ENCODE measurements around the gene TTC39A.

Gene TTC39A

GRCh38 chr1:51290489-51290847 lies 39.9 kb downstream of the TTC39A start:
- Histone ChIP-seq H3K27me3 (replicated peaks in 2 of 5; ENCODE audit: control insufficient read depth in 4 of 5, insufficient read depth in 5 of 5, low read length in 4 of 5) (no peaks in the 10 kb centered on the region), H3K4me1 (ENCODE audit: control extremely low read depth in 1 of 4, control insufficient read depth in 4 of 4, insufficient read depth in 4 of 4, low read length in 3 of 4) (peaks cover 0 to 13% (median 7%) of the 10 kb centered on the region in 4 experiments), H3K4me3 (ENCODE audit: control insufficient read depth in 1 of 7, extremely low read depth in 1 of 7, insufficient read depth in 4 of 7, low read depth in 2 of 7, low read length in 6 of 7) (no peak overlapping the region), H3K27ac (ENCODE audit: insufficient read depth in 1 of 2, low read depth in 1 of 2, low read length in 2 of 2, poor library complexity in 1 of 2, severe bottlenecking in 2 of 2) (no peak overlapping the region), H3K36me3 (ENCODE audit: control insufficient read depth in 4 of 4, insufficient read depth in 4 of 4, low read length in 3 of 4) (peaks cover 0 to 2% (median 0%) of the 10 kb centered on the region in 4 experiments), H3K9me3 (ENCODE audit: control extremely low read depth in 1 of 5, control insufficient read depth in 4 of 5, insufficient read depth in 2 of 5, low read depth in 1 of 5, low read length in 4 of 5) (no peaks in the 10 kb centered on the region)
- ChIA-PET POLR2A (no interaction called here), CTCF (no interaction called here)
- WGBS (ENCODE audit: insufficient coverage): 96% methylated on average over 5 of the region's 5 CpGs
- no peak for DNase-seq

GRCh38 chr1:51289676-51290488 lies 40.5 kb downstream of the TTC39A start:
- H3K4me3 ChIP-seq (ENCODE audit: control insufficient read depth in 1 of 7, extremely low read depth in 1 of 7, insufficient read depth in 4 of 7, low read depth in 2 of 7, low read length in 6 of 7): no peak overlapping the region
- H3K4me1 ChIP-seq (ENCODE audit: control extremely low read depth in 1 of 4, control insufficient read depth in 4 of 4, insufficient read depth in 4 of 4, low read length in 3 of 4): peaks cover 0 to 11% (median 8%) of the 10 kb centered on the region in 4 experiments
- WGBS (ENCODE audit: insufficient coverage): 98% methylated on average over 7 of the region's 8 CpGs
- ChIA-PET POLR2A (no interaction called here), CTCF (no interaction called here)
- peaks cover 0 to 2% (median 0%) of the 10 kb centered on the region in 4 experiments for H3K36me3 ChIP-seq (ENCODE audit: control insufficient read depth in 4 of 4, insufficient read depth in 4 of 4, low read length in 3 of 4)
- H3K9me3 ChIP-seq (ENCODE audit: control extremely low read depth in 1 of 5, control insufficient read depth in 4 of 5, insufficient read depth in 2 of 5, low read depth in 1 of 5, low read length in 4 of 5): no peaks in the 10 kb centered on the region
- no peak overlapping the region for H3K27ac ChIP-seq (ENCODE audit: insufficient read depth in 1 of 2, low read depth in 1 of 2, low read length in 2 of 2, poor library complexity in 1 of 2, severe bottlenecking in 2 of 2)
- no peaks in the 10 kb centered on the region for H3K27me3 ChIP-seq (replicated peaks in 2 of 5; ENCODE audit: control insufficient read depth in 4 of 5, insufficient read depth in 5 of 5, low read length in 4 of 5)
- DNase-seq: no peak

GRCh38 chr1:51288578-51288977 lies 41.8 kb downstream of the TTC39A start:
- no peak overlapping the region for H3K4me3 ChIP-seq (ENCODE audit: control insufficient read depth in 1 of 7, extremely low read depth in 1 of 7, insufficient read depth in 4 of 7, low read depth in 2 of 7, low read length in 6 of 7)
- no peak for DNase-seq
- H3K9me3 ChIP-seq (ENCODE audit: control extremely low read depth in 1 of 5, control insufficient read depth in 4 of 5, insufficient read depth in 2 of 5, low read depth in 1 of 5, low read length in 4 of 5): no peaks in the 10 kb centered on the region
- H3K4me1 ChIP-seq (ENCODE audit: control extremely low read depth in 1 of 4, control insufficient read depth in 4 of 4, insufficient read depth in 4 of 4, low read length in 3 of 4): peaks cover 0 to 9% (median 5%) of the 10 kb centered on the region in 4 experiments
- POLR2A ChIA-PET: no interaction called here
- CTCF ChIA-PET: interaction anchor here (0.8 to 1.0 kb wide), 2 partner anchors 8 to 20 kb away, joined by 3 to 4 read pairs; no protein-coding TSS in a partner anchor
- no peak overlapping the region for H3K27ac ChIP-seq (ENCODE audit: insufficient read depth in 1 of 2, low read depth in 1 of 2, low read length in 2 of 2, poor library complexity in 1 of 2, severe bottlenecking in 2 of 2)
- 100% methylated on average over 5 of the region's 5 CpGs for WGBS (ENCODE audit: insufficient coverage)
- peaks cover 0 to 2% (median 0%) of the 10 kb centered on the region in 4 experiments for H3K36me3 ChIP-seq (ENCODE audit: control insufficient read depth in 4 of 4, insufficient read depth in 4 of 4, low read length in 3 of 4)
- no peaks in the 10 kb centered on the region for H3K27me3 ChIP-seq (replicated peaks in 2 of 5; ENCODE audit: control insufficient read depth in 4 of 5, insufficient read depth in 5 of 5, low read length in 4 of 5)

GRCh38 chr1:51287966-51288365 lies 42.4 kb downstream of the TTC39A start:
- Histone ChIP-seq H3K36me3 (ENCODE audit: control insufficient read depth in 4 of 4, insufficient read depth in 4 of 4, low read length in 3 of 4) (peaks cover 0 to 2% (median 0%) of the 10 kb centered on the region in 4 experiments), H3K9me3 (ENCODE audit: control extremely low read depth in 1 of 5, control insufficient read depth in 4 of 5, insufficient read depth in 2 of 5, low read depth in 1 of 5, low read length in 4 of 5) (no peaks in the 10 kb centered on the region), H3K4me3 (ENCODE audit: control insufficient read depth in 1 of 7, extremely low read depth in 1 of 7, insufficient read depth in 4 of 7, low read depth in 2 of 7, low read length in 6 of 7) (no peak overlapping the region), H3K27ac (ENCODE audit: insufficient read depth in 1 of 2, low read depth in 1 of 2, low read length in 2 of 2, poor library complexity in 1 of 2, severe bottlenecking in 2 of 2) (no peak overlapping the region), H3K27me3 (replicated peaks in 2 of 5; ENCODE audit: control insufficient read depth in 4 of 5, insufficient read depth in 5 of 5, low read length in 4 of 5) (no peaks in the 10 kb centered on the region), H3K4me1 (ENCODE audit: control extremely low read depth in 1 of 4, control insufficient read depth in 4 of 4, insufficient read depth in 4 of 4, low read length in 3 of 4) (peaks cover 0 to 9% (median 5%) of the 10 kb centered on the region in 4 experiments)
- 95% methylated on average over 6 of the region's 8 CpGs for WGBS (ENCODE audit: insufficient coverage)
- no peak for DNase-seq
- POLR2A ChIA-PET: no interaction called here
- CTCF ChIA-PET: interaction anchor here (0.8 to 1.0 kb wide), 2 partner anchors 9 to 20 kb away, joined by 3 to 4 read pairs; no protein-coding TSS in a partner anchor

- peaks cover 0 to 2% (median 0%) of the 10 kb centered on the region in 4 experiments for H3K36me3 ChIP-seq (ENCODE audit: control insufficient read depth in 4 of 4, insufficient read depth in 4 of 4, low read length in 3 of 4)
- peak in 1 of 3 donors; percentile 37 for DNase-seq
- no peaks in the 10 kb centered on the region for H3K9me3 ChIP-seq (ENCODE audit: control extremely low read depth in 1 of 5, control insufficient read depth in 4 of 5, insufficient read depth in 2 of 5, low read depth in 1 of 5, low read length in 4 of 5)
- ChIA-PET CTCF (interaction anchor here (0.7 kb wide), 1 partner anchor 60 kb away, joined by 5 read pairs; no protein-coding TSS in a partner anchor), POLR2A (no interaction called here)
- peaks cover 0 to 9% (median 5%) of the 10 kb centered on the region in 4 experiments for H3K4me1 ChIP-seq (ENCODE audit: control extremely low read depth in 1 of 4, control insufficient read depth in 4 of 4, insufficient read depth in 4 of 4, low read length in 3 of 4)
- WGBS (ENCODE audit: insufficient coverage): no CpG with 5 or more reads among the region's 1 CpG
- no peaks in the 10 kb centered on the region for H3K27me3 ChIP-seq (replicated peaks in 2 of 5; ENCODE audit: control insufficient read depth in 4 of 5, insufficient read depth in 5 of 5, low read length in 4 of 5)
- H3K4me3 ChIP-seq (ENCODE audit: control insufficient read depth in 1 of 7, extremely low read depth in 1 of 7, insufficient read depth in 4 of 7, low read depth in 2 of 7, low read length in 6 of 7): no peak overlapping the region
- H3K27ac ChIP-seq (ENCODE audit: insufficient read depth in 1 of 2, low read depth in 1 of 2, low read length in 2 of 2, poor library complexity in 1 of 2, severe bottlenecking in 2 of 2): no peak overlapping the region
Observed at GRCh38 chr1:51285055-51285454, 45.3 kb downstream of the TTC39A start.

GRCh38 chr1:51284487-51284954 lies 45.8 kb downstream of the TTC39A start:
- Histone ChIP-seq H3K36me3 (ENCODE audit: control insufficient read depth in 4 of 4, insufficient read depth in 4 of 4, low read length in 3 of 4) (peaks cover 0 to 2% (median under 1%) of the 10 kb centered on the region in 4 experiments), H3K4me3 (ENCODE audit: control insufficient read depth in 1 of 7, extremely low read depth in 1 of 7, insufficient read depth in 4 of 7, low read depth in 2 of 7, low read length in 6 of 7) (no peak overlapping the region), H3K4me1 (ENCODE audit: control extremely low read depth in 1 of 4, control insufficient read depth in 4 of 4, insufficient read depth in 4 of 4, low read length in 3 of 4) (peaks cover 0 to 9% (median 5%) of the 10 kb centered on the region in 4 experiments), H3K27ac (ENCODE audit: insufficient read depth in 1 of 2, low read depth in 1 of 2, low read length in 2 of 2, poor library complexity in 1 of 2, severe bottlenecking in 2 of 2) (no peak overlapping the region), H3K27me3 (replicated peaks in 2 of 5; ENCODE audit: control insufficient read depth in 4 of 5, insufficient read depth in 5 of 5, low read length in 4 of 5) (no peaks in the 10 kb centered on the region), H3K9me3 (ENCODE audit: control extremely low read depth in 1 of 5, control insufficient read depth in 4 of 5, insufficient read depth in 2 of 5, low read depth in 1 of 5, low read length in 4 of 5) (no peaks in the 10 kb centered on the region)
- peak; percentile 82 to 92 (median 92) for DNase-seq
- CTCF ChIA-PET: no interaction called here
- POLR2A ChIA-PET: no interaction called here

- Histone ChIP-seq H3K4me1 (ENCODE audit: control extremely low read depth in 1 of 4, control insufficient read depth in 4 of 4, insufficient read depth in 4 of 4, low read length in 3 of 4) (peaks cover 0 to 9% (median 5%) of the 10 kb centered on the region in 4 experiments), H3K27me3 (replicated peaks in 2 of 5; ENCODE audit: control insufficient read depth in 4 of 5, insufficient read depth in 5 of 5, low read length in 4 of 5) (no peaks in the 10 kb centered on the region), H3K27ac (ENCODE audit: insufficient read depth in 1 of 2, low read depth in 1 of 2, low read length in 2 of 2, poor library complexity in 1 of 2, severe bottlenecking in 2 of 2) (no peak overlapping the region), H3K9me3 (ENCODE audit: control extremely low read depth in 1 of 5, control insufficient read depth in 4 of 5, insufficient read depth in 2 of 5, low read depth in 1 of 5, low read length in 4 of 5) (no peaks in the 10 kb centered on the region), H3K4me3 (ENCODE audit: control insufficient read depth in 1 of 7, extremely low read depth in 1 of 7, insufficient read depth in 4 of 7, low read depth in 2 of 7, low read length in 6 of 7) (no peak overlapping the region), H3K36me3 (ENCODE audit: control insufficient read depth in 4 of 4, insufficient read depth in 4 of 4, low read length in 3 of 4) (peaks cover 0 to 2% (median under 1%) of the 10 kb centered on the region in 4 experiments)
- ChIA-PET CTCF (no interaction called here), POLR2A (no interaction called here)
- 100% methylated on average over 3 of the region's 5 CpGs for WGBS (ENCODE audit: insufficient coverage)
- no peak for DNase-seq
Observed at GRCh38 chr1:51283979-51284378, 46.4 kb downstream of the TTC39A start.

Data from common myeloid progenitor, CD34-positive (primary cell).